ENCODE results near the gene HNF1A.
A peak's percentile ranks its signal among the peaks of the same experiment; 100 is the strongest.
"Not testable (repeated sequence)": the region's sequence is repeated elsewhere in the genome, so short reads cannot be mapped to it uniquely, and the experiment has no call there.

HNF1A gene

DNA sequence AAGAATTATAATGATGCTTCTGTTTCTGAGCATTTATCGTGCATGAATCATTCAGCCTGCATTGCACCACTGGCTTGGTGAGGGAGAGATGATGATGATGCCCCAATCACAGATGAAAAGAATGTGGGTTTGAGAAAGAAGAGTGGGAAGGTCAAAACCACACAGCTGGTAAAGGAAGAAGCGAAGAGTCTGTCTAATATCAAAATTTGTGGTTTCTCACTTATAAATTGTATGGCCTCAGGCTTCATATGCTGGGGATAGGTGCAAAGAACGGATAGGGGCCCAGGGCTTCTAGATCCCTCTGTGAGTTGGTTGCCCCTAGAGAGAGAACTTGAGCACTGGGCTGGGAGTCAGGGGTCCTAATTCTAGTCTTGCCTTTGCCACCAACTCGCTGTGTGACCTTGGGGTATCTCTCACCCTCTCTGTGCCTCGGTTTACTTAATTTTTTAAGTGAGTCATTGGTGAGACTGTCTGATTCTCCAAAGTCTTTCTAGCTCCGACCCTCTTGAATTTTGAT, 58.5 kb downstream of the HNF1A start:
- in situ Hi-C loops (cut with MboI; ENCODE audit: low pct_unique_long_range_greater_than_20kb, low sequenced_read_pairs, unreplicated experiment) = no loop called here
- TF ChIP-seq, protein P1, sequence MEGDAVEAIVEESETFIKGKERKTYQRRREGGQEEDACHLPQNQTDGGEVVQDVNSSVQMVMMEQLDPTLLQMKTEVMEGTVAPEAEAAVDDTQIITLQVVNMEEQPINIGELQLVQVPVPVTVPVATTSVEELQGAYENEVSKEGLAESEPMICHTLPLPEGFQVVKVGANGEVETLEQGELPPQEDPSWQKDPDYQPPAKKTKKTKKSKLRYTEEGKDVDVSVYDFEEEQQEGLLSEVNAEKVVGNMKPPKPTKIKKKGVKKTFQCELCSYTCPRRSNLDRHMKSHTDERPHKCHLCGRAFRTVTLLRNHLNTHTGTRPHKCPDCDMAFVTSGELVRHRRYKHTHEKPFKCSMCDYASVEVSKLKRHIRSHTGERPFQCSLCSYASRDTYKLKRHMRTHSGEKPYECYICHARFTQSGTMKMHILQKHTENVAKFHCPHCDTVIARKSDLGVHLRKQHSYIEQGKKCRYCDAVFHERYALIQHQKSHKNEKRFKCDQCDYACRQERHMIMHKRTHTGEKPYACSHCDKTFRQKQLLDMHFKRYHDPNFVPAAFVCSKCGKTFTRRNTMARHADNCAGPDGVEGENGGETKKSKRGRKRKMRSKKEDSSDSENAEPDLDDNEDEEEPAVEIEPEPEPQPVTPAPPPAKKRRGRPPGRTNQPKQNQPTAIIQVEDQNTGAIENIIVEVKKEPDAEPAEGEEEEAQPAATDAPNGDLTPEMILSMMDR (IDR thresholded peaks at IDR 0.05; ENCODE audit: extremely low read depth, insufficient read depth, missing control alignments) = no peak
- DNase-seq (ENCODE audit: low spot score) = no peak

DNA sequence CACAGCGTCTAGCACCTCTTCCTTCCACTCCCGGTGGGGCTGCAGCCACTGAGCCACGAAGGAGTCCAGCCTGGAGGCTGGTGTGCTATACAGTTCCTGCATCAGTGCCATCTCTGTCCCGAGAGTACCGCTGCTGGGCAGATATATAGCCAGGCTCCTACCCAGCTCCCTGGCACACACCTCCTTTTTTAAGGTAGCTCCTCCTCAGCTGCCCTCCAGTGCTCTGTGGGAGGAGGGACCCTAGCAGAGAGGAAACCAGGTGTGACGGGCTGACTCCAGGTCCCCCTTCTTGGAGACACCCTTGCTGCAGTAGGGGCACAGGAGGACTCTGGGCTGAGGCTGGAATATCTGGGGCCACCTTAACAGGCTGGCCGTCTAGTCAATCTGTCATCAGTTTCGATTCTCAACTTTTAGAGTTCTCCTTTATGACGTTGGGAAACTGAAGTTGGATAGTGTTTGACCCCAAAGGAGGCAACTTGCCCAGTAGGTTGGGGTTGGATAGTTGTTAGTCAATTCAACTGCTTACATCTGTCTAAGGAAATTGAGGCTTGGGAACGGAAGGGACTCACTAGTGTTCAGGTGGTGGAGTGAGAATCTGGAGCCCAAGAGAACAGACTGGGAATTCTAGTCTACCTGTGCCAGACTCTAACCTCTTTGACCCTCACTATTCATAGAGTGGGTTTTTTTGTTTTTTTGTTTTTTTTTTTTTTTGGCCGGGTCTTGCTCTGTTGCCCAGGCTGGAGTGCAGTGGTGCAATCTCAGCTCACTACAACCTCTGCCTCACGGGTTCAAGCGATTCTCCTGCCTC, 60.7 kb downstream of the HNF1A start, which contains the start of gene OASL:
TSS of gene OASL (minus strand) at position 386 of the 808 bp plus-strand sequence. CDS start at position 111, 275 bp downstream.
- TF ChIP-seq, protein P1 (IDR thresholded peaks at IDR 0.05; ENCODE audit: extremely low read depth, insufficient read depth, missing control alignments) = no peak

DNA sequence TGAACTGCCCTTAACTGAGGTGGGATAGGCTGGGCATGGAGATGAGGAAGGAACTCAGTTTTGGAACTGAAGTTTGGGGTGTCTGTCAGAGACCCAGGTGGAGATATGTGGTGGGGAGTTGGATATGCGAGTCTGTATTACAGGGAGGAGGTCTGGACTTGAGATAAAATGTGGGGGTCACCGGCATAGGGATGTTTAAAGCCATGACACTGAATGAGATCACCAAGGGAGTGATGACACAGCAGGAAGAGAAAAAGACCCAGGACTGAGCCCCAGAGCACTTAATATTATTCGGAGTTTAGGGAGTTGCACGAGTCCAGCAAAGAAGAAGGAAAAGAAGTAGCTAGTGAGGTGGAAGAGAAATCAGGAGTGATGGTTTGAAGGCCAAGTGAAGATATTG, 64.7 kb downstream of the HNF1A start:
- in situ Hi-C loops (cut with MboI; ENCODE audit: low pct_unique_long_range_greater_than_20kb, low sequenced_read_pairs, unreplicated experiment) = no loop called here
- TF ChIP-seq, protein P1 (IDR thresholded peaks at IDR 0.05; ENCODE audit: extremely low read depth, insufficient read depth, missing control alignments) = no peak

More for the DNA sequence above, 60.7 kb downstream of the HNF1A start, which contains the start of gene OASL:
- in situ Hi-C loops (cut with MboI; ENCODE audit: low pct_unique_long_range_greater_than_20kb, low sequenced_read_pairs, unreplicated experiment) = no loop called here
- DNase-seq (ENCODE audit: low spot score) = peak; percentile 56

DNA sequence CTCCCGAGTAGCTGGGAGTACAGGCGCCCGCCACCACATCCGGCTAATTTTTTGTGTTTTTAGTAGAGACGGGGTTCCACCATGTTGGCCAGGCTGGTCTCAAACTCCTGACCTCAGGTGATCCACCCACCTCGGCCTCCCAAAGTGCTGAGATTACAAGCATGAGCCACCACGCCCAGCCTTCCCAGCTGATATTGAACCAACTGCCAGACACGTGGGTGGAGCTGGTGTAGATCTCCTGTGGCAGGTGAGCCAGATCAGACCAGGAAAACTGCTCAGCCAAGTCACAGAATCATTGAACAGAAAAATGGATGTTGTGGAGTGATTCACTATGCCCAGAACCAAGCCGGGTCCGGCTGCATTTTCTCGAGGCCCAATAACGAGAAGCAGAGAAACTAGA, 69.1 kb downstream of the HNF1A start:
- in situ Hi-C loops (cut with MboI; ENCODE audit: low pct_unique_long_range_greater_than_20kb, low sequenced_read_pairs, unreplicated experiment); DNase-seq (ENCODE audit: low spot score): not testable (repeated sequence)

More for the DNA sequence above, 64.7 kb downstream of the HNF1A start:
- DNase-seq (ENCODE audit: low spot score) = no peak

DNA sequence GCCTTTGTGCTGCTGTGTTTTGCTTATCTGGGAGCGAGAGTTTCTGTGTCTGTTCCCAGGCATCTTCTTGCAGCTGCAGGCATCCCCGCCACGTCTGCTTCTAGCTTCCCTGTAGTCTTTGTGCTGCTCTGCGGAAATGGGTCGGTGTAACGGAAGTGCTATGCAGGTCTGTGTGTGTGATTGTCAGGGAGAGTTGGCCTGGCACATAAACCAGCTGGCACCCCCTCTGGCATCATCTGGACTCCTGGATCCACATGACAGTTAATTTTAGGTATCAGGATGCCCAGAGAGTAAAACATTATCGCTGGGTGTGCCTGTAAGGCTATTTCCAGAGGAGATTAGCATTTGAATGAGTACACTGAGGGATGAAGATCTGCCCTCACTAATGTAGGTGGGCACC, 70.1 kb downstream of the HNF1A start:
- in situ Hi-C loops (cut with MboI; ENCODE audit: low pct_unique_long_range_greater_than_20kb, low sequenced_read_pairs, unreplicated experiment) = no loop called here
- DNase-seq (ENCODE audit: low spot score) = no peak
- TF ChIP-seq, protein P1 (IDR thresholded peaks at IDR 0.05; ENCODE audit: extremely low read depth, insufficient read depth, missing control alignments) = no peak

DNA sequence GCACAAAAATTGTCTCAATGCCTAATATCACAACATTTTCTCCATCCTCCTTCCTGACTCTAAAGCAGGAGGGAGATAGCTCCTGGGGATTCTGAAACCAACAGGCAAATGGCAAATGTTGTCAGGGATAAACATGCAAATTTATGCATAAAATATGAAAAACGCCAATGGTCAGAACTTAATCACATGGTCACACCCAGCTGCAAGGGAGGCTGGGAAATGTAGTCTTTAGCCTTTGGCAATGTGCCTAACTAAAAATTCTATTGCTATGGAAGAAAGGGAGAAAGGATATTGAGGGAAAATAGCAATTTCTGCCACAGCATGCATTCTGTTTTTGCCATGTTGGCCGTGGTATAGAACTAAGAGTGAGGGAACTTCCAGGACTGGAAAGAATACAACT, 72.4 kb downstream of the HNF1A start:
- in situ Hi-C loops (cut with MboI; ENCODE audit: low pct_unique_long_range_greater_than_20kb, low sequenced_read_pairs, unreplicated experiment) = loop anchor here (25.0 kb wide), 1 partner anchor 387 kb away; no protein-coding TSS in a partner anchor
- TF ChIP-seq, protein P1 (IDR thresholded peaks at IDR 0.05; ENCODE audit: extremely low read depth, insufficient read depth, missing control alignments) = no peak
- no peak for DNase-seq (ENCODE audit: low spot score)

Data from GM13977 (cell line).